ENCODE measurements around the gene SIM1.

The SIM1 gene

DNA sequence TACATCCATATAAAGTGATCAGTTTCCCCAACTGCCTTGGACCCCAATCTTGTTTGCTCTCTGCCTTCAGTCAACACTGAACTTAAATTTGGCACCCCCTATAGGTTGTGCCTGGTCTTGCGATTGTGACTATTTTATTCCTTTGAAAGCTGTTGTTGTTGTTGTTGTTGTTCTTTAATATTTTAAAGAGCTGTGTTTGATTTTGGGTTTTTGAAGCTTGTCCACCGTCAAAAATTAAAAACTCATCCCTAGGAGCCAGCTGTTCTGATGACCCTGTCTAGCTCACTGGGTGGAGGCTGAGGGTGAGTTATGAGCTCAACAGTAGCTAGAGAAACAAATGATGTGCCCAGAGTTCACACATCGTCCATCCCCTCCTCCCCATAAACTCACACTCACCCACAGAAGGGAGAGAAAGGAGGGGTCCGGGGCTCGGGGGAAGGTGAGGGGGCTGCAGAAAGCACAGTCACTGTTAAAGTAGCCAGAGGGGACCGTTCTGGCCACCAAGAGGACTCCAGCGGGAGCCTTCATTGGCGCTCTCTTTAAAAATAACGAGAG is 4.0 kb downstream of the SIM1 start:
- TF ChIP-seq FOXM1 (IDR thresholded peaks at IDR 0.05; ENCODE audit: borderline replicate concordance, low read depth) (no peak), EGR1 (IDR thresholded peaks at IDR 0.05) (no peak), CREB1 (IDR thresholded peaks at IDR 0.05; ENCODE audit: low read depth) (no peak), TCF12 (IDR thresholded peaks at IDR 0.05; ENCODE audit: low read depth) (no peak), NFIC (IDR thresholded peaks at IDR 0.05) (no peak), YY1 (IDR thresholded peaks at IDR 0.05; ENCODE audit: low read depth) (no peak), ZBTB7A (IDR thresholded peaks at IDR 0.05; ENCODE audit: low read depth) (no peak), RAD21 (IDR thresholded peaks at IDR 0.05; ENCODE audit: low read depth) (no peak; the same call in 1 of the 2 replicates), EP300 (IDR thresholded peaks at IDR 0.05; ENCODE audit: borderline replicate concordance) (no peak), CEBPB (IDR thresholded peaks at IDR 0.05) (no peak), TAF1 (IDR thresholded peaks at IDR 0.05; ENCODE audit: low read depth) (no peak), TEAD4 (IDR thresholded peaks at IDR 0.05) (no peak)
- TF ChIP-seq, protein P1, sequence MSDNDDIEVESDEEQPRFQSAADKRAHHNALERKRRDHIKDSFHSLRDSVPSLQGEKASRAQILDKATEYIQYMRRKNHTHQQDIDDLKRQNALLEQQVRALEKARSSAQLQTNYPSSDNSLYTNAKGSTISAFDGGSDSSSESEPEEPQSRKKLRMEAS (IDR thresholded peaks at IDR 0.05), result no peak
- TF ChIP-seq, protein P2, sequence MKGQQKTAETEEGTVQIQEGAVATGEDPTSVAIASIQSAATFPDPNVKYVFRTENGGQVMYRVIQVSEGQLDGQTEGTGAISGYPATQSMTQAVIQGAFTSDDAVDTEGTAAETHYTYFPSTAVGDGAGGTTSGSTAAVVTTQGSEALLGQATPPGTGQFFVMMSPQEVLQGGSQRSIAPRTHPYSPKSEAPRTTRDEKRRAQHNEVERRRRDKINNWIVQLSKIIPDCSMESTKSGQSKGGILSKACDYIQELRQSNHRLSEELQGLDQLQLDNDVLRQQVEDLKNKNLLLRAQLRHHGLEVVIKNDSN (IDR thresholded peaks at IDR 0.05), result no peak
- TF ChIP-seq, protein P3, sequence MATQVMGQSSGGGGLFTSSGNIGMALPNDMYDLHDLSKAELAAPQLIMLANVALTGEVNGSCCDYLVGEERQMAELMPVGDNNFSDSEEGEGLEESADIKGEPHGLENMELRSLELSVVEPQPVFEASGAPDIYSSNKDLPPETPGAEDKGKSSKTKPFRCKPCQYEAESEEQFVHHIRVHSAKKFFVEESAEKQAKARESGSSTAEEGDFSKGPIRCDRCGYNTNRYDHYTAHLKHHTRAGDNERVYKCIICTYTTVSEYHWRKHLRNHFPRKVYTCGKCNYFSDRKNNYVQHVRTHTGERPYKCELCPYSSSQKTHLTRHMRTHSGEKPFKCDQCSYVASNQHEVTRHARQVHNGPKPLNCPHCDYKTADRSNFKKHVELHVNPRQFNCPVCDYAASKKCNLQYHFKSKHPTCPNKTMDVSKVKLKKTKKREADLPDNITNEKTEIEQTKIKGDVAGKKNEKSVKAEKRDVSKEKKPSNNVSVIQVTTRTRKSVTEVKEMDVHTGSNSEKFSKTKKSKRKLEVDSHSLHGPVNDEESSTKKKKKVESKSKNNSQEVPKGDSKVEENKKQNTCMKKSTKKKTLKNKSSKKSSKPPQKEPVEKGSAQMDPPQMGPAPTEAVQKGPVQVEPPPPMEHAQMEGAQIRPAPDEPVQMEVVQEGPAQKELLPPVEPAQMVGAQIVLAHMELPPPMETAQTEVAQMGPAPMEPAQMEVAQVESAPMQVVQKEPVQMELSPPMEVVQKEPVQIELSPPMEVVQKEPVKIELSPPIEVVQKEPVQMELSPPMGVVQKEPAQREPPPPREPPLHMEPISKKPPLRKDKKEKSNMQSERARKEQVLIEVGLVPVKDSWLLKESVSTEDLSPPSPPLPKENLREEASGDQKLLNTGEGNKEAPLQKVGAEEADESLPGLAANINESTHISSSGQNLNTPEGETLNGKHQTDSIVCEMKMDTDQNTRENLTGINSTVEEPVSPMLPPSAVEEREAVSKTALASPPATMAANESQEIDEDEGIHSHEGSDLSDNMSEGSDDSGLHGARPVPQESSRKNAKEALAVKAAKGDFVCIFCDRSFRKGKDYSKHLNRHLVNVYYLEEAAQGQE (IDR thresholded peaks at IDR 0.05; ENCODE audit: low read depth), result no peak

DNA sequence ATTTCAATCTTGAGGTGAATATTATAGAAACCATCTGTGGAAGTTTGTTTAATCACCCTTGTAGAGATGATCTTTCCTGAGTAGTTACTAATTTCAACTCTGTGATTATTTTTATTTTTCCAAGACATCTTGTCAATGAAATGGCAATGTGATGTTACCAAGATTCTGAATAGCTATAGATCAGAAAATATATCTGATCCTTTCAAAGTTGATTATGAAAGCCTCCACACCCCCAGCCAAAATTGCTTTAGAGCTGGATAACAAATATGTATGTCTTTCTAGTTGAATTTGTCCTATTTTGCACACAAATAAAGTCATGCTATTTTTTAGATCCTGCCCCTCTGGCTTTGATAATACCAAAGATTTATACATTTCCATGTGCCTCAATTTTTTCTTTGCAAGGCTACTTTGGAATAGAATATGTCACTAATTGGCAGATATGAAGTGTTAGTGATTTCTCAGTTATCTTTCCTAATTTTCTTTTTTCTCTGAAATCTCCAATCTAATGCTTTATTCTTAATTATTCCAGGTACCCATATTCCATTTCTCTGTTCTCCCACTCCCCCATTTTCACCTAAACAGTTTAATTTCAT is 5.0 kb downstream of the SIM1 start:
- TF ChIP-seq NFIC (IDR thresholded peaks at IDR 0.05), result no peak
- TF ChIP-seq EP300 (IDR thresholded peaks at IDR 0.05; ENCODE audit: borderline replicate concordance), result no peak
- TF ChIP-seq YY1 (IDR thresholded peaks at IDR 0.05; ENCODE audit: low read depth), result no peak
- TF ChIP-seq RAD21 (IDR thresholded peaks at IDR 0.05; ENCODE audit: low read depth), result no peak
- TF ChIP-seq CEBPB (IDR thresholded peaks at IDR 0.05), result no peak
- TF ChIP-seq, protein P3 (IDR thresholded peaks at IDR 0.05; ENCODE audit: low read depth), result no peak
- no peak for TF ChIP-seq ZBTB7A (IDR thresholded peaks at IDR 0.05; ENCODE audit: low read depth)
- TF ChIP-seq TAF1 (IDR thresholded peaks at IDR 0.05; ENCODE audit: low read depth), result no peak
- TF ChIP-seq, protein P1 (IDR thresholded peaks at IDR 0.05), result no peak
- TF ChIP-seq CREB1 (IDR thresholded peaks at IDR 0.05; ENCODE audit: low read depth), result no peak
- TF ChIP-seq TEAD4 (IDR thresholded peaks at IDR 0.05), result no peak
- TF ChIP-seq TCF12 (IDR thresholded peaks at IDR 0.05; ENCODE audit: low read depth), result no peak
- no peak for TF ChIP-seq FOXM1 (IDR thresholded peaks at IDR 0.05; ENCODE audit: borderline replicate concordance, low read depth)
- no peak for TF ChIP-seq EGR1 (IDR thresholded peaks at IDR 0.05)
- TF ChIP-seq, protein P2 (IDR thresholded peaks at IDR 0.05), result no peak

DNA sequence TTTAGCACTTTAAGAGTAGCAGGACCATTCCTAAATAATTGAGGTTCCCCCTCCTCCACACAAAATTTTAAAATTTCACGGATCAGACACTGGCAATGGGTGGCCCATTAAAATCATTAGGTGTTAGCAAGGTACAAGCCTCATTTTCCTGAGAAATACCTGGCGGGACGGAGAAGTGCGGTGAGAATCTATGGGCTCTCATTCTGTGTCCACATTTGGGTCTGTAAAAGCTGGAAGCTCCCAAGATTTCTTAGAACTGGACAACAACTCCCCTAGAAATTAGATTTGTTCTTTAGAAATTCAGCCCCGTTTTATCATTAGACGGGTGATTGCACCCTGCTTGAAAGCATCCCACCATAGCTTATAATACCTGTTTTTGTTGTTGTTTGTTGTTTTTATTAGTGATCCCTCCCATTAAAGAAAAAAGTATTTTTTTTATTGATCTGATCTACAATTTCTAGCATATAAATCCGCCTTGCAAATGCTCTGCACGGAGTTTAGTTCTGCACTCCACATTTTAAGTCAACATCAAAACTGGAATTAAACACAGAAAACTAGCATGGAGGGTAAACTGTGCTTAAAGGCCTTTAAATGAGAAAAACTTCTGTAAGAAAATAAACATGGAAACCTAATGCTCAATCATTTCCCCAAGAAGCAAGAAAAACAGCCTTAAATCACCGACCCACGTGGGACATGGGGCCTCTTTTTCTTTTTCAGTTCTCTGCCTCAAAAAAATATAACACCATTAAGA is 5.7 kb downstream of the SIM1 start:
- TF ChIP-seq TEAD4 (IDR thresholded peaks at IDR 0.05) (no peak), NFIC (IDR thresholded peaks at IDR 0.05) (no peak), CREB1 (IDR thresholded peaks at IDR 0.05; ENCODE audit: low read depth) (no peak), CEBPB (IDR thresholded peaks at IDR 0.05) (no peak), YY1 (IDR thresholded peaks at IDR 0.05; ENCODE audit: low read depth) (no peak), EGR1 (IDR thresholded peaks at IDR 0.05) (no peak), EP300 (IDR thresholded peaks at IDR 0.05; ENCODE audit: borderline replicate concordance) (no peak), ZBTB7A (IDR thresholded peaks at IDR 0.05; ENCODE audit: low read depth) (no peak), FOXM1 (IDR thresholded peaks at IDR 0.05; ENCODE audit: borderline replicate concordance, low read depth) (no peak), TAF1 (IDR thresholded peaks at IDR 0.05; ENCODE audit: low read depth) (no peak), TCF12 (IDR thresholded peaks at IDR 0.05; ENCODE audit: low read depth) (no peak), RAD21 (IDR thresholded peaks at IDR 0.05; ENCODE audit: low read depth) (no peak)
- TF ChIP-seq, protein P1 (IDR thresholded peaks at IDR 0.05), result no peak
- TF ChIP-seq, protein P3 (IDR thresholded peaks at IDR 0.05; ENCODE audit: low read depth), result no peak
- TF ChIP-seq, protein P2 (IDR thresholded peaks at IDR 0.05), result no peak
